Left lobe of liver (tissue), 2 donors: ENCODE measurements around the gene RABGGTB. TPM values are rescaled to one million over a fixed set of nuclear protein-coding genes. Genes with fewer than 3 reads are reported as not detected.
"Not testable (repeated sequence)": the region's sequence is repeated elsewhere in the genome, so short reads cannot be mapped to it uniquely, and the experiment has no call there.

ENCODE experiments used
- ATAC-seq: fragments of 200-7000 bp; cut with Tn5 transposase; one replicate; pipeline ENCODE4 v1.9.1; 2020; ENCODE audit warnings: mild to moderate bottlenecking, moderate library complexity
- DNase-seq: peaks from one replicate; pipeline ENCODE4 v3.0.0-alpha.2; 2020; ENCODE audit warnings: low spot score
- total RNA-seq: library from RNA; stranded (reverse); gene quantifications from one replicate; pipeline ENCODE4 v1.2.1, GENCODE V29; 2021
- donor health status: DM: no; HTN: no; CAD: no; lungs with moderate emphysema.
- donor health status: DM: no; HTN: yes; CAD: no.

The RABGGTB gene
- total RNA-seq = 26.6 TPM

- ATAC-seq = peak; percentile 98
- DNase-seq = peak; percentile 98
These were observed at the start of gene RABGGTB for GRCh38 chr1:75785983-75786853. Gene RABGGTB (plus strand): TSS chr1:75786256. CDS start chr1:75786272, 16 bp downstream.

- ATAC-seq (no peak), DNase-seq (no peak)
These were observed 43.9 kb upstream of the RABGGTB start for GRCh38 chr1:75742047-75742625.

- ATAC-seq (no peak), DNase-seq (no peak)
These were observed 40.8 kb upstream of the RABGGTB start for GRCh38 chr1:75745276-75745675.

GRCh38 chr1:75757210-75757609 lies 28.8 kb upstream of the RABGGTB start:
- not testable (repeated sequence) for DNase-seq, ATAC-seq

GRCh38 chr1:75758543-75758942 lies 27.5 kb upstream of the RABGGTB start:
- not testable (repeated sequence) for ATAC-seq, DNase-seq

GRCh38 chr1:75764057-75764655 lies 21.9 kb upstream of the RABGGTB start:
- ATAC-seq = no peak
- DNase-seq = no peak

GRCh38 chr1:75765697-75766355 lies 20.2 kb upstream of the RABGGTB start:
- ATAC-seq (no peak), DNase-seq (no peak)

GRCh38 chr1:75768016-75768415 lies 18.0 kb upstream of the RABGGTB start:
- no peak for ATAC-seq

GRCh38 chr1:75770761-75771160 lies 15.3 kb upstream of the RABGGTB start:
- DNase-seq (no peak), ATAC-seq (no peak)

More at GRCh38 chr1:75768016-75768415, 18.0 kb upstream of the RABGGTB start:
- no peak for DNase-seq

GRCh38 chr1:75771978-75772377 lies 14.1 kb upstream of the RABGGTB start:
- ATAC-seq = no peak
- no peak for DNase-seq

GRCh38 chr1:75777812-75778211 lies 8.2 kb upstream of the RABGGTB start:
- not testable (repeated sequence) for DNase-seq, ATAC-seq

GRCh38 chr1:75778694-75779093 lies 7.4 kb upstream of the RABGGTB start:
- DNase-seq, ATAC-seq: not testable (repeated sequence)

- DNase-seq, ATAC-seq: not testable (repeated sequence)
These were observed 5.9 kb upstream of the RABGGTB start for GRCh38 chr1:75780183-75780582.

GRCh38 chr1:75783920-75784319 lies 2.1 kb upstream of the RABGGTB start:
- ATAC-seq = not testable (repeated sequence)

GRCh38 chr1:75785320-75785982 lies 605 bp upstream of the RABGGTB start:
- ATAC-seq (peak; percentile 64), DNase-seq (no peak)

More at GRCh38 chr1:75783920-75784319, 2.1 kb upstream of the RABGGTB start:
- DNase-seq = not testable (repeated sequence)

- DNase-seq (no peak), ATAC-seq (no peak)
These were observed 941 bp downstream of the RABGGTB start for GRCh38 chr1:75786901-75787493.

- DNase-seq = no peak
- ATAC-seq = no peak
These were observed 1.5 kb downstream of the RABGGTB start for GRCh38 chr1:75787524-75787923.

GRCh38 chr1:75789988-75790387 lies 3.9 kb downstream of the RABGGTB start:
- ATAC-seq = no peak
- DNase-seq = no peak

GRCh38 chr1:75791022-75791421 lies 5.0 kb downstream of the RABGGTB start:
- ATAC-seq = peak; percentile 54
- DNase-seq = no peak

- DNase-seq (no peak), ATAC-seq (no peak)
These were observed 6.0 kb downstream of the RABGGTB start for GRCh38 chr1:75792091-75792490.
